ENCODE data around the gene TEX14.

DNA sequence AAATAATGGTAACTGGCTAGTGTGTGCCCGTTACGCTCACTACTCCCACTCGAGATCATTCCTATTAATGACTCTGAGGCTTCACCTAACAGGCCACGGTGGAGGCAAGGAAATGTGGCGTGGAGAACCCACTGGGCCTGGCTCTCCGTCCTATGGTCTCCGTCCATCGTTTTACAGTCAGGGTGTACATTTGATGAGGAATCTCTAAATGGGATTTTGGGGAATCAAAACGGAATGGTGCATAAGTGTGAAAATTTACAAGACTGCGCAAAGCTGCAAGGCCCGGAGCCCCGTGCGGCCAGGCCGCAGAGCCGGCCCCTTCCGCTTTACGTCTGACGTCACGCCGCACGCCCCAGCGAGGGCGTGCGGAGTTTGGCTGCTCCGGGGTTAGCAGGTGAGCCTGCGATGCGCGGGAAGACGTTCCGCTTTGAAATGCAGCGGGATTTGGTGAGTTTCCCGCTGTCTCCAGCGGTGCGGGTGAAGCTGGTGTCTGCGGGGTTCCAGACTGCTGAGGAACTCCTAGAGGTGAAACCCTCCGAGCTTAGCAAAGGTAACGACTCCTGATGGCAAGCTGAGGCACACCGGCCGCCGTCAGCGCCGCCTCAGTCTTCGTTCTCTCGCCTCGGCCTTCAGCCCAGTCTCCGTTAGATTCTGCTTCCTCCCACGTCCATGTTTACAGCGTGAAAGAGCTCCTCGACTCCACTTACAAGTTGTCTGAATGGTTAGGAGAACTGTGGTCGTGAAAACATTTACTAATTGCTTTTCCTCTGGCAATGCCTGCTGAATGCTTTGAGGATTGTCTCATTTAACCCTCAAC lies 602 bp upstream of the TEX14 start, which contains the start of gene RAD51C:
- TF ChIP-seq, protein P1, sequence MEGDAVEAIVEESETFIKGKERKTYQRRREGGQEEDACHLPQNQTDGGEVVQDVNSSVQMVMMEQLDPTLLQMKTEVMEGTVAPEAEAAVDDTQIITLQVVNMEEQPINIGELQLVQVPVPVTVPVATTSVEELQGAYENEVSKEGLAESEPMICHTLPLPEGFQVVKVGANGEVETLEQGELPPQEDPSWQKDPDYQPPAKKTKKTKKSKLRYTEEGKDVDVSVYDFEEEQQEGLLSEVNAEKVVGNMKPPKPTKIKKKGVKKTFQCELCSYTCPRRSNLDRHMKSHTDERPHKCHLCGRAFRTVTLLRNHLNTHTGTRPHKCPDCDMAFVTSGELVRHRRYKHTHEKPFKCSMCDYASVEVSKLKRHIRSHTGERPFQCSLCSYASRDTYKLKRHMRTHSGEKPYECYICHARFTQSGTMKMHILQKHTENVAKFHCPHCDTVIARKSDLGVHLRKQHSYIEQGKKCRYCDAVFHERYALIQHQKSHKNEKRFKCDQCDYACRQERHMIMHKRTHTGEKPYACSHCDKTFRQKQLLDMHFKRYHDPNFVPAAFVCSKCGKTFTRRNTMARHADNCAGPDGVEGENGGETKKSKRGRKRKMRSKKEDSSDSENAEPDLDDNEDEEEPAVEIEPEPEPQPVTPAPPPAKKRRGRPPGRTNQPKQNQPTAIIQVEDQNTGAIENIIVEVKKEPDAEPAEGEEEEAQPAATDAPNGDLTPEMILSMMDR (IDR thresholded peaks at IDR 0.05; ENCODE audit: borderline replicate concordance, extremely low read depth, low read length, poor library complexity, severe bottlenecking), result peak; percentile 16
- no peak for TF ChIP-seq EZH2 (IDR thresholded peaks at IDR 0.05; ENCODE audit: borderline replicate concordance, low read depth, low read length, severe bottlenecking)

Measured in DND-41 (cell line).